GM21360 (cell line): ENCODE results near the gene GPR61.

Source experiments
- ATAC-seq: cut with Tn5 transposase; IDR thresholded peaks from one replicate; pipeline ENCODE4 v1.9.1; 2021; ENCODE audit warnings: mild to moderate bottlenecking, moderate library complexity; ENCODE audit not compliant: unreplicated experiment

Gene GPR61

GRCh38 chr1:109535481-109535880 is 4.2 kb upstream of the GPR61 start:
- ATAC-seq = no peak

DNA sequence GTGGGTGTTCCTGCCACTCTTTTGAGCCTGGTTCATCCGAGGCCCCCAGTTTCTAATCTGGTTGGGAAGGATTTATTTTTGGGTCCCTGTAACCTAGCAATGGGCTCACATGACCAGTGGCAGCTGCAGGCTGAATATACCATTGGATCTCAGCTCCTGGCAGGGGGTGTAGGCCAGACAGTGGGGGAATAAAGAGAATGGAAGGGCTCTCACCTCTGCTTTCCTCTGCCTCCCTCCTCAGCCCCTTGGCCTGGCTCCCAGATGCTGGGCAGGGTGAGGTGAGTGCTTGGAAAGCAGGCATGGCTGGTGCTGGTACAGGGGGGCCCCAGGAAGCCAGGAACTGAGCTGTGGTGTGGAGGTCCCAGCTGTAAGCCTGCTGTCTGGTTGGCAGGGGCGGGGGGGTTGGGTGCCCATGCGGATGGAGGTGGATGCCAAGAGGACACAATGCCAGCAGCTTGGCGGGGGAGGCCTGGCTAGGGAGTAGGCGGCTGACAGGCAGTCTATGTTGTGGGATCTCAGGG is 3.6 kb upstream of the GPR61 start:
- ATAC-seq = no peak

- no peak for ATAC-seq
These were observed 2.1 kb upstream of the GPR61 start for GRCh38 chr1:109537450-109538178.

GRCh38 chr1:109538827-109539555 is 681 bp upstream of the GPR61 start:
- no peak for ATAC-seq

DNA sequence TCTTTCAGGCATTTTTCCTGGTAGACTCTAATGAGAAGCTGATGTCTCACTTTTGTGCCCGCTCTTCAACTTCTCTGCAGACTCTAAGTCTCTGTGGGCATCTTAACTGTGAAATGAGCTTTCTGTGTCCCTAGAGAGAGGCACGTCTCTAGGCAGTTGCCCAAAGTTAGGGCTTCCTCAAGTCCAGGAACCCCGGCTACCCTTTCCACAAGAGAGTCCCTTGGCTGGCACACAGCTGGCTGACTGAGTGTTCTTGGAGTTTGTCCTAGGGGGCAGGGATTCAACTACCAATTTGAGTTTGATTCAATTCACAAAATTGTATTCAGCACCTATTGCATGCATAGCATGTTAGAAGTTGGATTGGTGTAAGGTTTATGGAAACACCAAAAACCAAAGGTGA is 1.4 kb downstream of the GPR61 start:
- no peak for ATAC-seq

GRCh38 chr1:109542657-109543056 is 3.0 kb downstream of the GPR61 start:
- ATAC-seq = no peak

- ATAC-seq = no peak
These were observed 3.8 kb downstream of the GPR61 start for GRCh38 chr1:109543283-109543987.

GRCh38 chr1:109543988-109544735 is 4.5 kb downstream of the GPR61 start:
- no peak for ATAC-seq

DNA sequence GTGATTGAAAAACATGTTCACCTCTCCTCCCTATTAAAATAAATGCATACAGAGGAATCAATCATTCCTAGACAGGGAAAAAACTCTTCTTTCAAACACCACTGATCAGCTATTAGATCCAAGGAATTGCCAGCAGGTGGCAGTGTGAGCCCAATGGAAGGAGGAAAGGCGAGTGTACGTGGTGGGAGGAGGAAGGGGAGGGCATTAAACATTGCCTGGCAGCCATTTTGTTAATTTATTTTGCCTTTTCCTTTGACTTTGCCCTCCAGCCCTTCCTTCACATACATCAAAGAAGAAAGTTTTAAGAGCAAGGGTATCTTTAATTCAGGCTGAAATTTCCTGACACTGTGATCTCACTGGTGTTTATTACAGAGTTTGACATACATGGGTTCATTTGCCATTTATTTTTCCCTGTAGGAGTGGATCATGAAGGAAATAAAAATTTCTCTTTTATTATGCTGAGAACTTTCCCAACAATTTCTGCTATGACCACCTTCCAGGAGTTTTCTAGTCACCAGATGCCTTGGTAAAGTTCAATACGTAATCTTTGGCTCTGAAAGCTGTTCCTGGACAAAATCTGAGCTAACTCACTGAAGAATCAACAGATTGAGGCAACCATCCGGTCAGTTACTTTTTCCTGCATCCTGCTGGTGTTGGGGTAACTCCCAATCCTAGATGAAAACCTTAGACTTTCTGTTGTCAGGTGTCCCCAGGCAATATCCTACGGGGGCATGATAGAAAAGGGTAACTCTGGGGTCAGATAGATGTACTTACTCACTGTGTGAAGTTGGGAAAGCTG is 6.8 kb downstream of the GPR61 start:
- ATAC-seq = peak; percentile 44

- no peak for ATAC-seq
These were observed 8.0 kb downstream of the GPR61 start for GRCh38 chr1:109547463-109548320.

DNA sequence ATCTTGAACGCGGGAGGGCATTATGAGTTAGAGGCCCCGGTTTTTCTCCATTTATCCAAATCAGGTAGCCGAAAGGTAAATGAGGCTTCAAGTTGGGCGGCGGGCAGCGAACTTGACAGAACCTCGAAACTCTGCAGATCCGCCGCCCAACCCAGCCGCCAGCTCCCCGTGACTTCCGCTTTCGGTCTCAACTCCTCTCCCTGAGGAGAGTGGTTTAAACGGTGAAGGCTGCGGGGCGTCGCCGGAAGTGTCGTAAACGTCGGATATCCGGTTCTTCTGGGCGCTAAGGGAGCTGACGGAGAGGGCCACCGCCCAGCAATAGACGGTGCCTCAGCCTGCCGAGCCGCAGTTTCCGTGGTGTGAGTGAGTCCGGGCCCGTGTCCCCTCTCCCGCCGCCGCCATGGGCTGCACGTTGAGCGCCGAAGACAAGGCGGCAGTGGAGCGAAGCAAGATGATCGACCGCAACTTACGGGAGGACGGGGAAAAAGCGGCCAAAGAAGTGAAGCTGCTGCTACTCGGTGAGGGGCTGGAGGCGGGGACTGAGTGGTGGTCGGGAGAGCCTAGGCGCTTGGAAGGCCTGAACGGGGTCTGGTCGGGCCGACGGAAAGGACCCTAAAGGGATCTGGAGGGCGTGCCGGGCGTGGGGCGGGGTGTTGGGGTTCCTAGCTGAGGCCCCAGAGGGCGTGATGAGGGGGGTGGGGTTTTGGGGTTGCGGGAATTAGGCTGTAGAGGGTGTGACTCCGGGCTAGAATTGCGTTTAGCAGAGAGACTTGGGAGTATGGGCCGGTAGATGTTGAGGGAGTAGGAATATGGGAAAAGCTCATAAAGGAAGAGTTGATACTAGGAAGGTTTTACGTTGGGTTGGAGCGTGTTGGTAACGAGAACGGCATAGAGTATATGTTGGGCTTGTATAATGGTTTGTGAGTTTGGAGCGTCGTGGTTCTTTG is 8.9 kb downstream of the GPR61 start, which contains the start of gene GNAI3:
Gene GNAI3, plus strand, starts transcription at position 295 of the 947 bp plus-strand sequence. Its CDS starts 106 bp downstream, at position 401.
- peak; percentile 84 for ATAC-seq

DNA sequence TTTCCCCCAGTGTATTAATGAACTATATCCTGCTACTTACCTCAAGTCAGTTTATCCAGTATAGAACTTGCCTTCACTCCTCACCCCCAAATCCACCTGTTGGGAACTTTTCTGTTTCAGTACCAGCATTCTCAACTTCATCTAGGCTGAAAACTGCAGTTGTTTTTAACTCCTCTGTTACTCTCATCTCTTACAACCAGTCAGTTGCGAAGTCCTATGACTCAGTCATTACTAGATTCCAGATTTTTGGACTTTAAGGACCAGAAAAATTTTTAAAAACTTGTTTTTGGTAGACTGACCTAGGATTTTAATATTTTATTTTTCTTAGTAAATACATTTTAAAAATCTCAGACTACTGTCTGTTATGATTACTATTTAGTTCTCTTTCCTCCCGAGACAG is 16.9 kb downstream of the GPR61 start:
- no peak for ATAC-seq

DNA sequence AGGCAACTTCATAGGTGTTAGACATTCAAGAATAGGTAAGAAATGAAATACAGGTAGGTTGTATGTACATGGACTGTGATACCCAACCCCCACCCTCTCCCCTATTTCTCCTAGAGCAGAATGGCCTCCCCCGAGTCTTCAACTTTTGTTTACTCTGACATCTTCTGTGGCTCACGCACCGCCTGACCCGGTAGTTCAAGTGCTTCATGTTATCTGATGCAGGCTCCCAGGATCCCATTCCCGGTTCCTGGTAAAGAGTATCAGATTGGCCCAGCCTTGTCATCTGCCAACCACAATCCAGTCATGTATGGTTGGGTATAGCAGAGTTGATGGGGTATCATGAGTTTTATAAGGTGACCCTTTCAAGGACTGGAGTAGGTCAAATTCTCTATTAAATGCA is 17.8 kb downstream of the GPR61 start:
- ATAC-seq = no peak

DNA sequence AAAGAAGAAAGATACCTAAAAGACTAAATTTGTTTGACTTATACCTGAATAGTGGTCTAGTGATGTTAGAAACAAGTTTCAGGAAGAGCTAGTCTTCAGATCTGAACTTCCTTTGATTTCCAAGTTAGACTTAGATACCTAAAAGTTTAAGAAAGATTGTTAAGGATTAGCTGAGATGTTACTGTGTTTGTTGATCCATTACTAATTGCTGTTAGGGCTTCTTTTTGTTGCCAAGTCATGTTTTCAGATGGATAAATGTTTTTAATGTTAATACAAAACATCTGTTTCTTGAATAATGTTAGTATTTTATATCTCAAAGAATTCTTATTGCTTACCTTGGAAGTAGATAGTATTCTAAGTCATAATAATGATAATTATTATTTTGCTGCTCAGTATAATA is 20.3 kb downstream of the GPR61 start:
- ATAC-seq = no peak

DNA sequence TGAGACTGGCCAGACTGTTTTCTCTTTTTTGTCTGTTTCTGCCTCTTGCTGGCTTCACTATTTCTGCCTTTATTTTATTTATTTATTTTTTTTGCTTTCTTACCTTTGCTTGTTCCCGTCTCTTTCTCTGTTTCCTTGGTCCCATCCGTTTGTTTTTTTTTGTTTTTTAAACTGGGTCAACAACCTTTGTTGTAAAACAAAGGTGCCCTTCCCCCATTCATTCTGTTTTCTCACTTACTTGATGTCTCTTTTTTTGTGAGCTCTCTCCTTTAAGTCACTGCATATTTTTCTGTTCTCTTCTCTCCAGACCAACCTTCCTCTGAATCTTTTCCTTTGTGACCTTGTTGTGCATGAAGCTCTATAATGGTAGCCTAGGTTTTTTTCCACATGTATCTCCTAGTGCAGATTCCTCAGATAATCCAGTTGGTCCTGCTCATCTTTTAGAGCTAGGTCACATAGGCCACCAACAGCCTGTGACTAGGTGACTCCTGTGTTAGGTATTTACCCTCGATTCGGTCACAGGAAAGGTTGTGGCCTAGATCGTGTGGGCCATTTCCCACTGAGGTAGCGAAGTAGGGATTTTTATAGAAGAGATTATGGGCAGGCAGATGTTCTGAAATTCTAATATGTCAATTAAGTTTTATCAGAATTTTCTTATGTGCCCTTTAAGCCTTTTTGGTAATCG is 24.7 kb downstream of the GPR61 start:
- no peak for ATAC-seq

DNA sequence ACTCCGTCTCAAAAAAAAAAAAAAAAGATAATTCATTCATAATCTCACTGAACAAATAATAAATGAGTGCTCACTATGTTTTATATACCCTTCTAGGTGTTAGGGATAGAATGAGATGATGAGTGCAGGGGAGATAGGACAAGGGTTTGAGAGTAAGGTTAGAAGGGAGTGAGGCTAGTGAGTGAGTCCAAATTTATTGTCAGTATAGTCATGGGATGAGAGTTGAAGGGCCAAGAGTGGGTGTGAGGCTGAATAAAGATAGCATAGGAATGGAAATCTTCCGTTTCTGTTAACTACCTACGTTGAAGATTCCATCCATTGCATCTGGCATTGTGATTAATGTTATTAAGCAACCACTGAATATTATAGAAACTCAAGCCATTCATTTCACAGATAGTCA is 25.6 kb downstream of the GPR61 start:
- ATAC-seq = no peak

DNA sequence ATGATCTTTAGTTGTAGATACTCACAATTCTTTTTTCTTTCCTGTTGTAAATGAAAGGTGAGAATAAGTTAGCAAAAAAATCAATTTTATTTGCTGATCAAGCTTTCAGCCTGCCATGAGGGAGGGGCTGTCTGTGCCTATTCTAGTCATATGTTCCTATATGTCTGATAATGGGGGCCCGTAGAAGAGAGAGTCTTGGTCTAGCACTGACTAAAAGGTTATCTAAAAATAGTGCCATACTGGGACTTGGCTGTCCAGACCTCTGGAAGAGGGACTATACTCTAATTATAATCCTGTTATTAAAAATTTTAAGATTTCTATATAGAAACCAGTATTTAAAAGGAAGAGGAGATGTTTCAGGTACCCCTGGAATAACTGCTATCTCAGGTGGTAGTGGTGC is 27.3 kb downstream of the GPR61 start:
- ATAC-seq = no peak
